PC-9 (cell line): ENCODE measurements around the gene CAMTA1. TPM values are rescaled to one million over a fixed set of nuclear protein-coding genes. Genes with fewer than 3 reads are reported as not detected.

ENCODE experiments used
- BruUV-seq: library from RNA; stranded (reverse); fragments of 400-500 nt; replicated peaks from 2 replicates; lab custom pipeline; 2021; lab: Mats Ljungman, UMichigan
- CTCF ChIA-PET: fragments of 300-600 bp; sonication (Branson Sonifier 250); formaldehyde crosslinking; loops from one replicate; lab custom pipeline; 2022; ENCODE audit warnings: antibody characterized with exemption; lab: Charles Lee
- POLR2A ChIA-PET: fragments of 300-600 bp; sonication (Branson Sonifier 250); formaldehyde crosslinking; loops from one replicate; lab custom pipeline; 2022; ENCODE audit warnings: antibody characterized with exemption; ENCODE audit not compliant: unreplicated experiment; lab: Charles Lee
- DNase-seq, 2 experiments: peaks; one replicate each; pipeline versions ENCODE4 v3.0.0 to v3.0.0-alpha.2; 2015 to 2022; ENCODE audit warnings: mixed read lengths in 1 of 2
- H2AFZ ChIP-seq: fragments of 200-600 bp; sonication (generic); 2 replicates; pipeline ENCODE4 v1.8.1; 2017; ENCODE audit warnings: antibody characterized with exemption
- H3F3A ChIP-seq: fragments of 200-600 bp; sonication (generic); 2 replicates; pipeline ENCODE4 v1.8.1; 2017; ENCODE audit warnings: antibody characterized with exemption, mild to moderate bottlenecking, low read depth; ENCODE audit not compliant: insufficient read depth
- H3K27ac ChIP-seq: fragments of 200-600 bp; sonication (generic); 2 replicates; pipeline ENCODE4 v1.6.1; 2016; ENCODE audit warnings: mixed run types
- H3K27me3 ChIP-seq: fragments of 200-600 bp; sonication (generic); 2 replicates; pipeline ENCODE4 v1.6.1; 2016; ENCODE audit warnings: low read depth, mixed run types; ENCODE audit not compliant: insufficient read depth
- H3K36me3 ChIP-seq: fragments of 200-600 bp; sonication (generic); 2 replicates; pipeline ENCODE4 v1.6.1; 2016; ENCODE audit warnings: low read depth, mixed run types
- H3K4me1 ChIP-seq: fragments of 200-600 bp; sonication (generic); replicated peaks from 2 replicates; pipeline ENCODE4 v1.6.1; 2016; ENCODE audit warnings: mixed run types; ENCODE audit not compliant: insufficient read depth
- H3K4me2 ChIP-seq: fragments of 200-600 bp; sonication (generic); 2 replicates; pipeline ENCODE4 v1.6.1; 2017; ENCODE audit warnings: mixed run types
- H3K4me3 ChIP-seq: fragments of 200-600 bp; sonication (generic); 2 replicates; pipeline ENCODE4 v1.6.1; 2016; ENCODE audit warnings: mixed run types
- H3K79me2 ChIP-seq: fragments of 200-600 bp; sonication (generic); 2 replicates; pipeline ENCODE4 v1.6.1; 2017; ENCODE audit warnings: low read depth, mixed run types
- H3K9me2 ChIP-seq: fragments of 200-600 bp; sonication (generic); 2 replicates; pipeline ENCODE4 v1.8.1; 2017; ENCODE audit warnings: mild to moderate bottlenecking; ENCODE audit not compliant: insufficient read depth
- H3K9me3 ChIP-seq: fragments of 200-600 bp; sonication (generic); 2 replicates; pipeline ENCODE4 v1.8.1; 2016; ENCODE audit warnings: low read depth; ENCODE audit not compliant: insufficient read depth
- H4K20me1 ChIP-seq: fragments of 200-600 bp; sonication (generic); 2 replicates; pipeline ENCODE4 v1.8.1; 2017; ENCODE audit not compliant: insufficient read depth
- EZH2 ChIP-seq: fragments of 200-600 bp; sonication (generic); IDR thresholded peaks from 2 replicates; pipeline ENCODE4 v1.8.0; 2017; ENCODE audit warnings: antibody characterized with exemption, low read depth
- intact Hi-C: fragments of 100-400 bp; cut with micrococcal nuclease; formaldehyde crosslinking; loops from one replicate; pipeline ENCODE4 v1.10.0; 2022; ENCODE audit not compliant: unreplicated experiment
- total RNA-seq: library from RNA; stranded (reverse); gene quantifications from 2 replicates; pipeline ENCODE4 v1.2.3, GENCODE V29; 2021
- TF ChIP-seq, protein P1 (sequence below): fragments of 200-600 bp; sonication (generic); conservative IDR thresholded peaks from 2 replicates; pipeline ENCODE4 v1.6.1; 2017; ENCODE audit warnings: mixed run types, antibody characterized with exemption, mild to moderate bottlenecking, moderate library complexity

CAMTA1 gene
- total RNA-seq, 1 experiment from 2014 or later, result 72.3 TPM

DNA sequence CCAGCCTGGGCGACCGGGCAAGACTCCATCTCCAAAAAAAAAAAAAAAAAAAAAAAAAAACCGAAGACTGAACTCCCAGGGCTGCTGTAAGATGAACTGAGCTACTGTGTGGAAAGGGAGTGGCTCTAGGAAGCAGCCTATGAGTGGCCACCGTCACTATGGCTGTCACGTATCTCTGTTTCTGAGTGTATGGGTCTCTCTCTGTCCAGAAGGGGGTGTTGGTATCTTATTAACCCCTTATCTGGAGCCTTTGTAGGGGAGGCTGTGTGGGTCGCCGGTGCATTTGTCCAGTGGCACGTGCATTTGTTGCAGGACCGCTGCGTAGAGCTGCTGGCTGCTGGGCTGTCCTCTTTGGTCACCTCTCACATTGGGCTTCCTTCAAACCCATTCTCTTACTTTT lies 326.6 kb downstream of the CAMTA1 start:
- DNase-seq, result no peak
- intact Hi-C loops, result no loop called here
- H3K9me3 ChIP-seq, result no peaks in the 10 kb centered on the region
- no peaks in the 10 kb centered on the region for H3K4me1 ChIP-seq
- POLR2A ChIA-PET, result interaction anchor here (0.6 kb wide), 1 partner anchor 329 kb away, joined by 4 read pairs; no protein-coding TSS in a partner anchor
- no peak overlapping the region for H3K4me2 ChIP-seq
- peaks cover 55% of the 10 kb centered on the region; the same call in 1 of the 2 replicates for H3K27me3 ChIP-seq
- no peaks in the 10 kb centered on the region for H4K20me1 ChIP-seq
- no peaks in the 10 kb centered on the region for H3K36me3 ChIP-seq
- BruUV-seq, result no TSS peak
- CTCF ChIA-PET, result no interaction called here
- TF ChIP-seq, protein P1, sequence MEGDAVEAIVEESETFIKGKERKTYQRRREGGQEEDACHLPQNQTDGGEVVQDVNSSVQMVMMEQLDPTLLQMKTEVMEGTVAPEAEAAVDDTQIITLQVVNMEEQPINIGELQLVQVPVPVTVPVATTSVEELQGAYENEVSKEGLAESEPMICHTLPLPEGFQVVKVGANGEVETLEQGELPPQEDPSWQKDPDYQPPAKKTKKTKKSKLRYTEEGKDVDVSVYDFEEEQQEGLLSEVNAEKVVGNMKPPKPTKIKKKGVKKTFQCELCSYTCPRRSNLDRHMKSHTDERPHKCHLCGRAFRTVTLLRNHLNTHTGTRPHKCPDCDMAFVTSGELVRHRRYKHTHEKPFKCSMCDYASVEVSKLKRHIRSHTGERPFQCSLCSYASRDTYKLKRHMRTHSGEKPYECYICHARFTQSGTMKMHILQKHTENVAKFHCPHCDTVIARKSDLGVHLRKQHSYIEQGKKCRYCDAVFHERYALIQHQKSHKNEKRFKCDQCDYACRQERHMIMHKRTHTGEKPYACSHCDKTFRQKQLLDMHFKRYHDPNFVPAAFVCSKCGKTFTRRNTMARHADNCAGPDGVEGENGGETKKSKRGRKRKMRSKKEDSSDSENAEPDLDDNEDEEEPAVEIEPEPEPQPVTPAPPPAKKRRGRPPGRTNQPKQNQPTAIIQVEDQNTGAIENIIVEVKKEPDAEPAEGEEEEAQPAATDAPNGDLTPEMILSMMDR, result no peak
- no peak for TF ChIP-seq EZH2
- no peak overlapping the region for H2AFZ ChIP-seq
- no peaks in the 10 kb centered on the region for H3K79me2 ChIP-seq
- H3K27ac ChIP-seq, result no peak overlapping the region
- no peaks in the 10 kb centered on the region for H3F3A ChIP-seq
- no peaks in the 10 kb centered on the region for H3K9me2 ChIP-seq
- H3K4me3 ChIP-seq, result no peak overlapping the region

DNA sequence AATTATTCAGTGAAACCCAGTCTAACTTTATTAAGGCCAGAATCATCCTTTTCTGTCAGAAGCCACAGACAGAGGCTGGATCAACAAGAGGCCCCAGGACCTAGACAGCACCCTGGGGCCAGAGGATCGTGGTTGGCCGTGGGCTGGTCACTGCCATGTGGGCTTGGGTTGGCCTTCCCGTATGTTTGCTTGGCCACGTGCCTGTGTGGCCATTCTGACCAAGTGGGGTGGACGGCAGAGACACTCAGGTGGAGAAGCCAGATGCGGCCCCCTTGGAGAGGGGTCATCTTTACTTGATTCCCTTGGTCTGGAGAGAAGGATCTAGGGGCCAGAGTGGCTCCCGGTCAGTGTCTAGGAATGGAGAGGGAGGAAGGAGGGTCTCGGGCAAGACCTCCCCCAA lies 327.9 kb downstream of the CAMTA1 start:
- TF ChIP-seq, protein P1, result no peak
- TF ChIP-seq EZH2, result no peak
- no peaks in the 10 kb centered on the region for H4K20me1 ChIP-seq
- no peak overlapping the region for H3K4me2 ChIP-seq
- DNase-seq, result no peak
- no peaks in the 10 kb centered on the region for H3K79me2 ChIP-seq
- H3K9me3 ChIP-seq, result no peaks in the 10 kb centered on the region
- no peak overlapping the region for H2AFZ ChIP-seq
- no peaks in the 10 kb centered on the region for H3K9me2 ChIP-seq
- H3K27me3 ChIP-seq, result peaks cover 49% of the 10 kb centered on the region; the same call in 1 of the 2 replicates
- H3K36me3 ChIP-seq, result no peaks in the 10 kb centered on the region
- no peaks in the 10 kb centered on the region for H3K4me1 ChIP-seq
- intact Hi-C loops, result no loop called here
- no peak overlapping the region for H3K4me3 ChIP-seq
- ChIA-PET POLR2A (no interaction called here), CTCF (no interaction called here)
- H3K27ac ChIP-seq, result no peak overlapping the region
- no TSS peak for BruUV-seq
- no peaks in the 10 kb centered on the region for H3F3A ChIP-seq

DNA sequence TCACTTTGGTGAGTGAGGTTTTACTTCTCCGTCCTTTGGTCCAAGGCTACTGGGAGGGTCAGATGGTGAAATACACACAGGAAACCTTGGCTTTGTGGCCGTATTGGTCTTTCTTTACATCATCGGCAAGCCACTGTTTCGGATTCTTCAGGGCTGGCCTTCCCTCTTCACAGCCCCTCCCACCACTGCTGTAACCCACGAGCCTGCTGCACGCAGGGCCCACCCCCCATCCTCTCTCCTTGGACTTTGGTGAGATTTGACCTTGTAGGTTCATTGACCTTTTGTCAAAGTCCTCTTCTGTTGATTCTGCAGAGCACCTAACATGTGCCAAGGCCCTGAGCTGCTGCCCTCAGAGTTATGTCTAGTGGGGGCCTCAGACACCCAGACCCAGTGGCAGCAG lies 328.6 kb downstream of the CAMTA1 start:
- Histone ChIP-seq H4K20me1 (no peaks in the 10 kb centered on the region), H3F3A (no peaks in the 10 kb centered on the region), H3K4me2 (no peak overlapping the region), H3K9me2 (no peaks in the 10 kb centered on the region), H2AFZ (no peak overlapping the region), H3K27me3 (peaks cover 48% of the 10 kb centered on the region), H3K79me2 (no peaks in the 10 kb centered on the region), H3K9me3 (no peaks in the 10 kb centered on the region), H3K27ac (no peak overlapping the region), H3K4me1 (no peaks in the 10 kb centered on the region), H3K4me3 (no peak overlapping the region), H3K36me3 (no peaks in the 10 kb centered on the region)
- no peak for DNase-seq
- BruUV-seq, result no TSS peak
- ChIA-PET POLR2A (no interaction called here), CTCF (no interaction called here)
- intact Hi-C loops, result no loop called here
- TF ChIP-seq, protein P1, result no peak
- TF ChIP-seq EZH2, result no peak
